Right lobe of liver (tissue), 4 donors: Measurements from ENCODE around the gene FAM210B.

Experiments
- POLR2A ChIP-seq: fragments of 450-650 bp; IDR thresholded peaks from one replicate; pipeline ENCODE4 v1.6.1; 2017; ENCODE audit warnings: antibody characterized with exemption, mild to moderate bottlenecking
- TF ChIP-seq, protein P1 (sequence below), 4 donors: fragments of 200-600 bp in 3 of 4; fragments of 450-650 bp in 1 of 4; IDR thresholded peaks; one replicate each; pipeline versions ENCODE4 v1.5.1 to v1.8.0; 2016 to 2022; ENCODE audit warnings: antibody characterized with exemption in 4 of 4, mild to moderate bottlenecking in 2 of 4
- donor health status: DM: no; HTN: no; CAD: no.
- donor health status: DM: no; HTN: no; CAD: no.
- donor health status: DM: no; HTN: yes; CAD: no.

DNA sequence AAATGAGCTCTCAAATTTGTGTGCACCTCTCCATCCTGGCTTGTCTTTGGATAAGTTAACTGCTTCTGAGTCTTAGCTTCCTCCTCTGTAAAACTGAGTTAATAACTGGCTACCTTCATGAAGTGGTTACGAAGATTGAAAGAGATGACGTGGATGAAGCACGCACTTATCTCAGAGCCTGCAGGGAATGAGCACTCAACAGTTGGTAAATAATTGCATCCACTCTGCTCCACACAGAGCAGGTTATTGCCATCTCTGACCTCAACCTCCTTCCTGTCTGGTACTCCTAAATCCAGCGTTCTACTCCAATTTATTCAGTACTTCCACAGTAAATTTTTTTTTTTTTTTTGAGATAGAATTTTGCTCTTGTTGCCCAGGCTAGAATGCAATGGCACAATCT, 26.4 kb downstream of the FAM210B start:
- TF ChIP-seq POLR2A, result no peak
- TF ChIP-seq, protein P1, sequence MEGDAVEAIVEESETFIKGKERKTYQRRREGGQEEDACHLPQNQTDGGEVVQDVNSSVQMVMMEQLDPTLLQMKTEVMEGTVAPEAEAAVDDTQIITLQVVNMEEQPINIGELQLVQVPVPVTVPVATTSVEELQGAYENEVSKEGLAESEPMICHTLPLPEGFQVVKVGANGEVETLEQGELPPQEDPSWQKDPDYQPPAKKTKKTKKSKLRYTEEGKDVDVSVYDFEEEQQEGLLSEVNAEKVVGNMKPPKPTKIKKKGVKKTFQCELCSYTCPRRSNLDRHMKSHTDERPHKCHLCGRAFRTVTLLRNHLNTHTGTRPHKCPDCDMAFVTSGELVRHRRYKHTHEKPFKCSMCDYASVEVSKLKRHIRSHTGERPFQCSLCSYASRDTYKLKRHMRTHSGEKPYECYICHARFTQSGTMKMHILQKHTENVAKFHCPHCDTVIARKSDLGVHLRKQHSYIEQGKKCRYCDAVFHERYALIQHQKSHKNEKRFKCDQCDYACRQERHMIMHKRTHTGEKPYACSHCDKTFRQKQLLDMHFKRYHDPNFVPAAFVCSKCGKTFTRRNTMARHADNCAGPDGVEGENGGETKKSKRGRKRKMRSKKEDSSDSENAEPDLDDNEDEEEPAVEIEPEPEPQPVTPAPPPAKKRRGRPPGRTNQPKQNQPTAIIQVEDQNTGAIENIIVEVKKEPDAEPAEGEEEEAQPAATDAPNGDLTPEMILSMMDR (IDR thresholded peaks at IDR 0.05), result no peak
